H1 (cell line): ENCODE data around the gene RIPOR3. TPM values are rescaled to one million over a fixed set of nuclear protein-coding genes. Genes with fewer than 3 reads are reported as not detected.

ENCODE experiments used
- CTCF ChIA-PET: fragments of 300-600 bp; sonication (Branson Sonifier 250); formaldehyde crosslinking; loops from one replicate; lab custom pipeline; 2021; ENCODE audit not compliant: partially characterized antibody; lab: Charles Lee
- POLR2A ChIA-PET: fragments of 300-600 bp; sonication (Branson Sonifier 250); formaldehyde crosslinking; loops from one replicate; lab custom pipeline; 2021; ENCODE audit warnings: inconsistent platforms; ENCODE audit not compliant: partially characterized antibody; lab: Charles Lee
- DNase-seq, 2 experiments: peaks; one replicate each; pipeline versions ENCODE4 v3.0.0 to v3.0.0-alpha.2; 2010 to 2022; ENCODE audit warnings: low spot score in 2 of 2, low read depth in 1 of 2, mixed read lengths in 1 of 2
- FAIRE-seq: peaks from 2 replicates; lab custom pipeline; 2011; peaks lifted over from hg19 to GRCh38; lab: Jason Lieb, UNC
- H2AFZ ChIP-seq: 2 replicates; pipeline ENCODE4 v1.8.1; 2012; ENCODE audit warnings: low read length, inconsistent platforms
- H2AK5ac ChIP-seq: 2 replicates; pipeline ENCODE4 v1.6.1; 2013; ENCODE audit warnings: low read depth, low read length
- H2BK120ac ChIP-seq: replicated peaks from 2 replicates; pipeline ENCODE3; 2013; ENCODE audit warnings: low read depth, low read length, inconsistent platforms
- H2BK12ac ChIP-seq: 2 replicates; pipeline ENCODE4 v1.6.1; 2013; ENCODE audit warnings: low read depth, low read length
- H2BK15ac ChIP-seq: 2 replicates; pipeline ENCODE4 v1.6.1; 2013; ENCODE audit warnings: low read length
- H2BK20ac ChIP-seq: 2 replicates; pipeline ENCODE4 v1.6.1; 2013; ENCODE audit warnings: low read length
- H2BK5ac ChIP-seq: 2 replicates; pipeline ENCODE4 v1.6.1; 2013; ENCODE audit warnings: low read depth, low read length
- H3K14ac ChIP-seq: 2 replicates; pipeline ENCODE4 v1.6.1; 2013; ENCODE audit warnings: inconsistent platforms; ENCODE audit not compliant: insufficient read length
- H3K18ac ChIP-seq: 2 replicates; pipeline ENCODE4 v1.6.1; 2013; ENCODE audit warnings: low read length; ENCODE audit errors: extremely low read depth
- H3K23ac ChIP-seq: 2 replicates; pipeline ENCODE4 v1.6.1; 2013; ENCODE audit warnings: inconsistent platforms; ENCODE audit not compliant: insufficient read length
- H3K23me2 ChIP-seq: 2 replicates; pipeline ENCODE4 v1.6.1; 2013; ENCODE audit warnings: low read depth, low read length
- H3K27ac ChIP-seq: 2 replicates; pipeline ENCODE4 v1.6.1; 2011; ENCODE audit warnings: low read depth, low read length, inconsistent platforms
- H3K27me3 ChIP-seq, 4 experiments: replicated peaks in 1 of 4; 1 replicate in 1 of 4; 2 replicates in 3 of 4; pipeline versions ENCODE4 v1.6.1 to v1.8.1; 2011 to 2013; ENCODE audit warnings: low read length in 3 of 4, mild to moderate bottlenecking in 3 of 4, inconsistent platforms in 2 of 4, mixed read lengths in 2 of 4, moderate library complexity in 1 of 4; ENCODE audit not compliant: control insufficient read depth in 3 of 4, insufficient read depth in 3 of 4; ENCODE audit errors: extremely low read depth in 1 of 4
- H3K36me3 ChIP-seq, 4 experiments: 2 replicates each; pipeline versions ENCODE4 v1.6.1 to v1.8.1; 2011 to 2013; ENCODE audit warnings: mild to moderate bottlenecking in 4 of 4, low read length in 3 of 4, moderate library complexity in 2 of 4, control low read depth in 1 of 4, inconsistent platforms in 1 of 4; ENCODE audit not compliant: insufficient read depth in 4 of 4, control insufficient read depth in 2 of 4
- H3K4ac ChIP-seq: replicated peaks from 2 replicates; pipeline ENCODE3; 2013; ENCODE audit warnings: low read length, low read depth, mixed read lengths, inconsistent platforms; ENCODE audit not compliant: insufficient read length
- H3K4me1 ChIP-seq, 4 experiments: replicated peaks in 1 of 4; 1 replicate in 1 of 4; 2 replicates in 3 of 4; pipeline versions ENCODE4 v1.6.1 to v1.8.1; 2011 to 2013; ENCODE audit warnings: low read length in 3 of 4, inconsistent platforms in 2 of 4, mixed read lengths in 1 of 4; ENCODE audit not compliant: insufficient read depth in 4 of 4, control insufficient read depth in 3 of 4
- H3K4me2 ChIP-seq, 2 experiments: 2 replicates each; pipeline versions ENCODE4 v1.6.1 to v1.8.1; 2011 to 2013; ENCODE audit warnings: low read depth in 2 of 2, low read length in 2 of 2, control low read depth in 1 of 2, inconsistent platforms in 1 of 2, mild to moderate bottlenecking in 1 of 2; ENCODE audit not compliant: insufficient read depth in 1 of 2
- H3K4me3 ChIP-seq, 4 experiments: fragments of 200-600, 300-600 bp in 1 of 4; sonication (generic), shearing (Covaris generic), sonication (Bioruptor Twin) in 1 of 4; 2 replicates each; pipeline versions ENCODE4 v1.5.1 to v1.8.1; 2011 to 2016; ENCODE audit warnings: low read length in 4 of 4, low read depth in 3 of 4, control low read depth in 2 of 4, inconsistent platforms in 2 of 4, mild to moderate bottlenecking in 2 of 4, mixed read lengths in 1 of 4, moderate library complexity in 1 of 4; ENCODE audit not compliant: insufficient read depth in 2 of 4; ENCODE audit errors: extremely low read depth in 1 of 4
- H3K56ac ChIP-seq: replicated peaks from 2 replicates; pipeline ENCODE3; 2013; ENCODE audit warnings: low read depth, mild to moderate bottlenecking, mixed read lengths, low read length, inconsistent platforms; ENCODE audit not compliant: insufficient read length
- H3K79me1 ChIP-seq: 2 replicates; pipeline ENCODE4 v1.6.1; 2013; ENCODE audit warnings: low read depth, low read length, control low read depth
- H3K79me2 ChIP-seq, 2 experiments: 2 replicates each; pipeline versions ENCODE4 v1.6.1 to v1.8.1; 2012 to 2013; ENCODE audit warnings: low read length in 2 of 2, mild to moderate bottlenecking in 2 of 2, inconsistent platforms in 1 of 2; ENCODE audit not compliant: insufficient read depth in 2 of 2, control insufficient read depth in 1 of 2
- H3K9ac ChIP-seq, 4 experiments: replicated peaks in 1 of 4; 1 replicate in 1 of 4; 2 replicates in 3 of 4; pipeline versions ENCODE4 v1.6.1 to v1.8.1; 2011 to 2013; ENCODE audit warnings: low read depth in 3 of 4, low read length in 3 of 4, control low read depth in 2 of 4, mild to moderate bottlenecking in 2 of 4, moderate library complexity in 2 of 4, inconsistent platforms in 1 of 4; ENCODE audit errors: extremely low read depth in 1 of 4
- H3K9me3 ChIP-seq, 2 experiments: 2 replicates each; pipeline versions ENCODE4 v1.6.1 to v1.8.1; 2012 to 2013; ENCODE audit warnings: mild to moderate bottlenecking in 2 of 2, moderate library complexity in 2 of 2, control low read depth in 1 of 2, inconsistent platforms in 1 of 2, low read depth in 1 of 2, low read length in 1 of 2, mixed read lengths in 1 of 2; ENCODE audit not compliant: insufficient read depth in 2 of 2
- H4K20me1 ChIP-seq, 2 experiments: replicated peaks in 1 of 2; 2 replicates each; pipeline versions ENCODE3 to v1.8.1; 2011 to 2013; ENCODE audit warnings: inconsistent platforms in 2 of 2, low read length in 2 of 2, mild to moderate bottlenecking in 1 of 2; ENCODE audit not compliant: insufficient read depth in 2 of 2, control insufficient read depth in 1 of 2
- H4K5ac ChIP-seq: 2 replicates; pipeline ENCODE4 v1.6.1; 2013; ENCODE audit warnings: low read length, low read depth, mixed read lengths, inconsistent platforms; ENCODE audit not compliant: insufficient read length
- H4K8ac ChIP-seq: 2 replicates; pipeline ENCODE4 v1.8.0; 2013; ENCODE audit warnings: mild to moderate bottlenecking, moderate library complexity, low read length, inconsistent platforms; ENCODE audit not compliant: insufficient read depth; ENCODE audit errors: extremely low read depth
- H4K91ac ChIP-seq: replicated peaks from 2 replicates; pipeline ENCODE3; 2013; ENCODE audit warnings: low read length, mixed read lengths, inconsistent platforms; ENCODE audit not compliant: insufficient read length
- CHD2 ChIP-seq: IDR thresholded peaks from 2 replicates; pipeline ENCODE4 v1.6.1; 2012; ENCODE audit warnings: low read length, improper control_type of control experiment
- JUND ChIP-seq: IDR thresholded peaks from 2 replicates; pipeline ENCODE4 v1.6.1; 2011; ENCODE audit warnings: mild to moderate bottlenecking, improper control_type of control experiment, low read length
- KDM1A ChIP-seq: fragments of 200-600, 300-600 bp; sonication (generic); IDR thresholded peaks from 2 replicates; pipeline ENCODE4 v1.7.1; 2016; ENCODE audit warnings: mild to moderate bottlenecking, low read length, borderline replicate concordance
- NANOG ChIP-seq: IDR thresholded peaks from 2 replicates; pipeline ENCODE4 v1.6.1; 2011; ENCODE audit warnings: low read length, low read depth, mild to moderate bottlenecking, inconsistent platforms; ENCODE audit not compliant: insufficient read depth, poor library complexity, severe bottlenecking
- TCF12 ChIP-seq: IDR thresholded peaks from 2 replicates; pipeline ENCODE4 v1.6.1; 2011; ENCODE audit warnings: low read depth, mild to moderate bottlenecking, low read length
- WGBS, 2 experiments: shearing (Covaris generic) in 1 of 2; methylation state at CpG; one replicate each; pipeline versions ENCODE4 v1.1.6 to v1.1.7; 2013 to 2015; ENCODE audit warnings: low lambda C conversion rate in 2 of 2, mixed read lengths in 2 of 2, inconsistent platforms in 1 of 2, low coverage in 1 of 2, missing lambda C conversion rate in 1 of 2; ENCODE audit not compliant: insufficient replicate concordance in 2 of 2, insufficient coverage in 1 of 2, insufficient read length in 1 of 2; ENCODE audit errors: extremely low coverage in 1 of 2, missing lambda C conversion rate in 1 of 2; 5-methylcytosine and 5-hydroxymethylcytosine counted together
- polyA plus RNA-seq, 7 experiments: library from polyadenylated mRNA; depleted of rRNA in 3 of 7; stranded (reverse) in 5 of 7; unstranded in 2 of 7; fragments of >200 nt in 5 of 7; fragments of 200-250 nt in 2 of 7; gene quantifications; 1 replicate in 5 of 7; 2 replicates in 1 of 7; 4 replicates in 1 of 7; pipeline versions ENCODE4 v1.2.1 to v1.2.3, GENCODE V29; 2011 to 2013; ENCODE audit warnings: missing spikeins in 2 of 7, mixed read lengths in 2 of 7
- total RNA-seq: library from RNA; stranded (reverse); fragmentation: NEBNext Ultra II Directional; extraction: Animal tissue kit (Norgen Biotek cat#: 25700); gene quantifications from 2 replicates; pipeline ENCODE4 v1.2.1, GENCODE V29; 2021

Gene RIPOR3
- total and polyA plus RNA-seq, 2 of the 8 experiments (the other 6 are each of a cell fraction or from before 2014, with no cell fraction given), result 3.6 to 4.5 TPM

DNA sequence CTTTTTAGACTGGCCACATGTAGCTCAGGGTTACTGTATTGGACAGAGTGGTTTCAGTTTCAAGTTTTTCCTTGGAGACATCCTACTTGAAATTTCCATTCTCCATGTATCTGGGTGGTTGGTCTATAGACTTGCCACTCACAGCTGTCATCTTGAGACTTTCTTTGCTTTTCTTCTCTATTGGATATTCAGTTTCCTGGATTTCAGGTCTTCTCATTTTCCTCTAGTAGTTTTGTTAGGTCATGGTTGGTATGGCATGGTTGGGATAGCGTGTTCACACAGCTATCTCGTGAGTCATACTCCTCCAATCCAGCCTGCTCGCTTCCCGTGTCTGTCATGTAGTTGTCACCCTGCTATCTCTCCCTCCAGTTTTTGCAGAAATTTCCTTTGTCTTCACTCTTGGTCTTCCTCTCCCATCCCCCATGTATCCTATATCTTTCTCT lies 132.8 kb downstream of the RIPOR3 start:
- H3K23me2 ChIP-seq, result no peaks in the 10 kb centered on the region
- H4K5ac ChIP-seq, result no peak overlapping the region
- no peak overlapping the region for H3K4ac ChIP-seq
- H3K4me3 ChIP-seq, result no peak overlapping the region
- H3K14ac ChIP-seq, result no peak overlapping the region
- H3K79me1 ChIP-seq, result peaks cover 6% of the 10 kb centered on the region
- H3K36me3 ChIP-seq, result peaks cover 0 to 14% (median 3%) of the 10 kb centered on the region in 4 experiments; a peak in 3 of 8 replicates
- H2BK120ac ChIP-seq, result no peak overlapping the region
- no peak overlapping the region for H3K27ac ChIP-seq
- H3K27me3 ChIP-seq, result no peaks in the 10 kb centered on the region
- no peak overlapping the region for H4K8ac ChIP-seq
- WGBS, 2 experiments, result 79% methylated on average over 4 of the region's 4 CpGs; no CpG with 5 or more reads in 1 of the 2 experiments
- no peak for DNase-seq
- no peak overlapping the region for H2AK5ac ChIP-seq
- no peak overlapping the region for H2BK12ac ChIP-seq
- no peak overlapping the region for H2BK20ac ChIP-seq
- H3K18ac ChIP-seq, result no peak overlapping the region
- no peak overlapping the region for H4K91ac ChIP-seq
- H3K9me3 ChIP-seq, result no peaks in the 10 kb centered on the region
- H3K56ac ChIP-seq, result peak overlapping the region; percentile 84
- no peak overlapping the region for H3K23ac ChIP-seq
- peaks cover 0 to 7% of the 10 kb centered on the region in 2 experiments for H4K20me1 ChIP-seq
- H2BK5ac ChIP-seq, result no peak overlapping the region
- no peak overlapping the region for H3K9ac ChIP-seq
- no peak overlapping the region for H2AFZ ChIP-seq
- POLR2A ChIA-PET, result interaction anchor here (2.3 kb wide), 1 partner anchor 14 kb away, joined by 4 read pairs; no protein-coding TSS in a partner anchor
- H3K4me2 ChIP-seq, result no peak overlapping the region
- no peak for TF ChIP-seq NANOG
- no peak for TF ChIP-seq CHD2
- TF ChIP-seq KDM1A, result no peak
- TF ChIP-seq TCF12, result no peak
- TF ChIP-seq JUND, result no peak
- H2BK15ac ChIP-seq, result no peak overlapping the region
- H3K79me2 ChIP-seq, result peaks cover 0 to 7% of the 10 kb centered on the region in 2 experiments; a peak in 1 of 4 replicates
- FAIRE-seq, result no peak
- CTCF ChIA-PET, result interaction anchor here (1.3 to 1.7 kb wide), 4 partner anchors 11 to 31 kb away, joined by 3 to 4 read pairs (median 4); no protein-coding TSS in a partner anchor
- H3K4me1 ChIP-seq, result no peaks in the 10 kb centered on the region
